ENCODE measurements around the gene PTRH2.

- TF ChIP-seq CTCF (IDR thresholded peaks at IDR 0.05) (no peak), POLR2AphosphoS5 (IDR thresholded peaks at IDR 0.05; ENCODE audit: insufficient read depth in 1 of 2, low read depth in 1 of 2) (no peak), POLR2A (IDR thresholded peaks at IDR 0.05) (no peak)
Measured at GRCh38 chr17:59678918-59679317, 28.3 kb downstream of the PTRH2 start.
